ENCODE data around the gene CD6.

- TF ChIP-seq POLR2A (IDR thresholded peaks at IDR 0.05): no peak
- TF ChIP-seq, protein P1, sequence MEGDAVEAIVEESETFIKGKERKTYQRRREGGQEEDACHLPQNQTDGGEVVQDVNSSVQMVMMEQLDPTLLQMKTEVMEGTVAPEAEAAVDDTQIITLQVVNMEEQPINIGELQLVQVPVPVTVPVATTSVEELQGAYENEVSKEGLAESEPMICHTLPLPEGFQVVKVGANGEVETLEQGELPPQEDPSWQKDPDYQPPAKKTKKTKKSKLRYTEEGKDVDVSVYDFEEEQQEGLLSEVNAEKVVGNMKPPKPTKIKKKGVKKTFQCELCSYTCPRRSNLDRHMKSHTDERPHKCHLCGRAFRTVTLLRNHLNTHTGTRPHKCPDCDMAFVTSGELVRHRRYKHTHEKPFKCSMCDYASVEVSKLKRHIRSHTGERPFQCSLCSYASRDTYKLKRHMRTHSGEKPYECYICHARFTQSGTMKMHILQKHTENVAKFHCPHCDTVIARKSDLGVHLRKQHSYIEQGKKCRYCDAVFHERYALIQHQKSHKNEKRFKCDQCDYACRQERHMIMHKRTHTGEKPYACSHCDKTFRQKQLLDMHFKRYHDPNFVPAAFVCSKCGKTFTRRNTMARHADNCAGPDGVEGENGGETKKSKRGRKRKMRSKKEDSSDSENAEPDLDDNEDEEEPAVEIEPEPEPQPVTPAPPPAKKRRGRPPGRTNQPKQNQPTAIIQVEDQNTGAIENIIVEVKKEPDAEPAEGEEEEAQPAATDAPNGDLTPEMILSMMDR (IDR thresholded peaks at IDR 0.05): no peak
Measured at GRCh38 chr11:60927600-60927999, 43.9 kb upstream of the CD6 start.

Measured in right lobe of liver (tissue), 4 donors.